ENCODE data around the gene POLE.
A peak's percentile ranks its signal among the peaks of the same experiment; 100 is the strongest.

POLE gene

GRCh38 chr12:132687211-132688164 is at the start of gene POLE, which contains the start of gene PXMP2:
TSS of gene POLE (minus strand) at chr12:132687342. CDS start at chr12:132687315, 27 bp downstream.
TSS of gene PXMP2 (plus strand) at chr12:132687587. CDS start at chr12:132687671, 84 bp downstream.
- peak; percentile 89 for DNase-seq (ENCODE audit: low read depth)

- DNase-seq (ENCODE audit: low read depth) = no peak
These were observed 49.8 kb upstream of the POLE start for GRCh38 chr12:132736913-132737312.

GRCh38 chr12:132736378-132736777 is 49.2 kb upstream of the POLE start:
- DNase-seq (ENCODE audit: low read depth) = no peak

- no peak for DNase-seq (ENCODE audit: low read depth)
These were observed 48.4 kb upstream of the POLE start for GRCh38 chr12:132735496-132735895.

GRCh38 chr12:132734206-132734605 is 47.1 kb upstream of the POLE start:
- DNase-seq (ENCODE audit: low read depth) = no peak

GRCh38 chr12:132731574-132731973 is 44.4 kb upstream of the POLE start:
- peak; percentile 52 for DNase-seq (ENCODE audit: low read depth)

- no peak for DNase-seq (ENCODE audit: low read depth)
These were observed 43.2 kb upstream of the POLE start for GRCh38 chr12:132730353-132730752.

- DNase-seq (ENCODE audit: low read depth) = no peak
These were observed 42.6 kb upstream of the POLE start for GRCh38 chr12:132729541-132730320.

GRCh38 chr12:132728502-132728901 is 41.4 kb upstream of the POLE start:
- no peak for DNase-seq (ENCODE audit: low read depth)

GRCh38 chr12:132727091-132727794 is 40.1 kb upstream of the POLE start:
- DNase-seq (ENCODE audit: low read depth) = no peak

- DNase-seq (ENCODE audit: low read depth) = no peak
These were observed 39.2 kb upstream of the POLE start for GRCh38 chr12:132726386-132726785.

GRCh38 chr12:132724506-132725241 is 37.5 kb upstream of the POLE start:
- no peak for DNase-seq (ENCODE audit: low read depth)

GRCh38 chr12:132723764-132724140 is 36.6 kb upstream of the POLE start:
- peak; percentile 95 for DNase-seq (ENCODE audit: low read depth)

GRCh38 chr12:132723015-132723763 is 36.0 kb upstream of the POLE start:
- DNase-seq (ENCODE audit: low read depth) = peak; percentile 79

GRCh38 chr12:132720606-132721345 is 33.6 kb upstream of the POLE start:
- no peak for DNase-seq (ENCODE audit: low read depth)

GRCh38 chr12:132719954-132720324 is 32.8 kb upstream of the POLE start:
- DNase-seq (ENCODE audit: low read depth) = no peak

- DNase-seq (ENCODE audit: low read depth) = no peak
These were observed 32.2 kb upstream of the POLE start for GRCh38 chr12:132719141-132719953.

- DNase-seq (ENCODE audit: low read depth) = no peak
These were observed 31.5 kb upstream of the POLE start for GRCh38 chr12:132718644-132719043.
